A549 (cell line): ENCODE data around the gene ATP6V1B1. TPM values are rescaled to one million over a fixed set of nuclear protein-coding genes. Genes with fewer than 3 reads are reported as not detected.

Experiments used
- ATAC-seq, 2 experiments: fragments of 200-7000 bp in 1 of 2; fragments of >200 bp in 1 of 2; cut with Nextera tagmentation in 1 of 2; cut with Tn5 transposase in 1 of 2; 3 replicates each; pipeline versions ENCODE4 v1.8.0 to v1.9.1; 2018 to 2020; ENCODE audit warnings: mild to moderate bottlenecking in 1 of 2, moderate library complexity in 1 of 2
- CTCF ChIA-PET: fragments of 300-600 bp; sonication (Branson Sonifier 250); formaldehyde crosslinking; extraction: SDS; loops from one replicate; lab custom pipeline; 2021; ENCODE audit warnings: antibody characterized with exemption, inconsistent platforms; lab: Yijun Ruan, JAX
- POLR2A ChIA-PET: fragments of 350-600 bp; formaldehyde crosslinking; extraction: SDS; loops from one replicate; lab custom pipeline; 2021; ENCODE audit warnings: antibody characterized with exemption, inconsistent platforms; lab: Yijun Ruan, JAX
- DNase-seq, 2 experiments: peaks; one replicate each; pipeline versions ENCODE4 v3.0.0 to v3.0.0-alpha.2; 2011 to 2016; ENCODE audit warnings: low read depth in 1 of 2, low spot score in 1 of 2
- FAIRE-seq: peaks from 2 replicates; lab custom pipeline; 2011; peaks lifted over from hg19 to GRCh38; lab: Jason Lieb, UNC
- H3K27ac ChIP-seq, 2 experiments: fragments of >200 bp; sonication (Bioruptor Twin); formaldehyde crosslinking; 3 replicates each; pipeline ENCODE4 v1.5.1; 2016 to 2017
- H3K4me1 ChIP-seq: fragments of >200 bp; sonication (Bioruptor Twin); formaldehyde crosslinking; 3 replicates; pipeline ENCODE4 v1.6.1; 2016
- H3K4me2 ChIP-seq: fragments of >200 bp; sonication (Bioruptor Twin); formaldehyde crosslinking; 3 replicates; pipeline ENCODE4 v1.6.1; 2016
- H3K4me3 ChIP-seq: fragments of >200 bp; sonication (Bioruptor Twin); formaldehyde crosslinking; 3 replicates; pipeline ENCODE4 v1.5.1; 2016
- H3K9me3 ChIP-seq: fragments of >200 bp; sonication (Bioruptor Twin); formaldehyde crosslinking; 3 replicates; pipeline ENCODE4 v1.6.1; 2016
- CBX2 ChIP-seq: fragments of 200-600 bp; sonication (generic); IDR thresholded peaks from 2 replicates; pipeline ENCODE4 v1.6.1; 2016; ENCODE audit warnings: low read depth, mild to moderate bottlenecking, borderline replicate concordance
- CTCF ChIP-seq: fragments of >200 bp; sonication (Bioruptor Twin); formaldehyde crosslinking; IDR thresholded peaks from 3 replicates; pipeline ENCODE4 v1.5.1; 2016
- EHF ChIP-seq: fragments of 250-450 bp; sonication (Bioruptor Pico); IDR thresholded peaks from 2 replicates; pipeline ENCODE4 v1.5.0; 2020; ENCODE audit warnings: mild to moderate bottlenecking
- ELK1 ChIP-seq: fragments of 150-350 bp; IDR thresholded peaks from 2 replicates; pipeline ENCODE4 v1.6.1; 2014; ENCODE audit warnings: low read depth, mild to moderate bottlenecking, low read length
- HMGXB4 ChIP-seq: fragments of 250-450 bp; sonication (Bioruptor Pico); IDR thresholded peaks from 2 replicates; pipeline ENCODE4 v1.5.0; 2021; ENCODE audit warnings: mild to moderate bottlenecking, moderate library complexity, borderline replicate concordance
- HOXB13 ChIP-seq: fragments of 250-450 bp; sonication (Bioruptor Pico); IDR thresholded peaks from 2 replicates; pipeline ENCODE4 v1.5.0; 2020; ENCODE audit warnings: low read depth, mild to moderate bottlenecking, moderate library complexity
- MAFK ChIP-seq: fragments of 450-650 bp; IDR thresholded peaks from 2 replicates; pipeline ENCODE4 v1.6.1; 2014; ENCODE audit not compliant: partially characterized antibody
- MAX ChIP-seq: IDR thresholded peaks from 2 replicates; pipeline ENCODE4 v1.6.1; 2012
- POLR2A ChIP-seq: IDR thresholded peaks from 2 replicates; pipeline ENCODE4 v1.6.1; 2012; ENCODE audit warnings: mild to moderate bottlenecking, low read length
- REST ChIP-seq: fragments of 200-600 bp; sonication (generic); IDR thresholded peaks from 2 replicates; pipeline ENCODE4 v1.6.1; 2016; ENCODE audit warnings: antibody characterized with exemption, mild to moderate bottlenecking, moderate library complexity
- ZFP36 ChIP-seq: fragments of 450-650 bp; IDR thresholded peaks from 2 replicates; pipeline ENCODE4 v1.6.1; 2014; ENCODE audit warnings: borderline replicate concordance; ENCODE audit not compliant: partially characterized antibody
- ZNF302 ChIP-seq: fragments of 250-450 bp; sonication (Bioruptor Pico); IDR thresholded peaks from 2 replicates; pipeline ENCODE4 v1.9.0; 2021; ENCODE audit warnings: inconsistent platforms, mild to moderate bottlenecking, moderate library complexity
- ZSCAN20 ChIP-seq: fragments of 250-450 bp; sonication (Bioruptor Pico); IDR thresholded peaks from 2 replicates; pipeline ENCODE4 v1.8.0; 2022; ENCODE audit warnings: mild to moderate bottlenecking, moderate library complexity
- WGBS: methylation state at CpG from one replicate; pipeline ENCODE4 v1.1.6; 2017; ENCODE audit errors: missing lambda C conversion rate; 5-methylcytosine and 5-hydroxymethylcytosine counted together
- polyA plus RNA-seq, 4 experiments: library from polyadenylated mRNA; depleted of rRNA in 3 of 4; stranded (reverse); fragments of >200 nt; fragmentation: RNase III in 1 of 4; extraction: RNeasy Plus Mini Kit Qiagen cat#74134 plus additional on column Dnase treatment in 1 of 4; gene quantifications; 2 replicates in 3 of 4; 3 replicates in 1 of 4; pipeline ENCODE4 v1.2.3, GENCODE V29; 2011 to 2017

The ATP6V1B1 gene
- polyA plus RNA-seq, 2 of the 4 experiments (the other 2 are of a cell fraction) = 1.9 to 2.5 TPM

- TF ChIP-seq MAX (no peak), MAFK (no peak), ZNF302 (CRISPR knock-in tag) (no peak), EHF (CRISPR knock-in tag) (no peak)
- TF ChIP-seq, all 56 proteins: peak for 0
Measured at GRCh38 chr2:71004857-71005256, 69.2 kb downstream of the ATP6V1B1 start (continued).

GRCh38 chr2:71005271-71006202, 69.8 kb downstream of the ATP6V1B1 start:
- no peak overlapping the region for H3K4me2 ChIP-seq
- CTCF ChIA-PET = interaction anchor here (1.2 to 5.7 kb wide), 6 partner anchors 12 to 185 kb away, joined by 3 to 37 read pairs (median 4); partner anchors contain the start of gene ANKRD53
- H3K4me1 ChIP-seq = peaks cover 4% of the 10 kb centered on the region; the same call in 1 of the 3 replicates
- H3K9me3 ChIP-seq = no peaks in the 10 kb centered on the region
- WGBS = 63% methylated on average over 10 of the region's 10 CpGs
- no peak overlapping the region for H3K4me3 ChIP-seq
- TF ChIP-seq CTCF = no peak
- no peak for TF ChIP-seq CBX2
- TF ChIP-seq POLR2A = no peak
- no peak for TF ChIP-seq ZSCAN20
- TF ChIP-seq MAFK = no peak
- TF ChIP-seq ELK1 = no peak
- no peak for TF ChIP-seq HMGXB4 (CRISPR knock-in tag)
- no peak for TF ChIP-seq MAX
- no peak for TF ChIP-seq REST
- TF ChIP-seq HOXB13 (CRISPR knock-in tag) = no peak
- no peak for TF ChIP-seq ZFP36
- FAIRE-seq = no peak
- no peak for ATAC-seq
- no peak overlapping the region for H3K27ac ChIP-seq
- DNase-seq = no peak
- POLR2A ChIA-PET = no interaction called here
